ENCODE measurements around the gene RTN3.
A peak's percentile ranks its signal among the peaks of the same experiment; 100 is the strongest.
"Not testable (repeated sequence)": the region's sequence is repeated elsewhere in the genome, so short reads cannot be mapped to it uniquely, and the experiment has no call there.

The RTN3 gene

GRCh38 chr11:63682066-63683021 is 1.0 kb downstream of the RTN3 start:
- DNase-seq, result peak; percentile 50

GRCh38 chr11:63683133-63683991 is 2.1 kb downstream of the RTN3 start:
- no peak for DNase-seq

- DNase-seq, result not testable (repeated sequence)
Measured at GRCh38 chr11:63685158-63685721, 3.9 kb downstream of the RTN3 start.

GRCh38 chr11:63686926-63687325 is 5.6 kb downstream of the RTN3 start:
- no peak for DNase-seq

GRCh38 chr11:63687845-63688244 is 6.5 kb downstream of the RTN3 start:
- no peak for DNase-seq

- no peak for DNase-seq
Measured at GRCh38 chr11:63694596-63694995, 13.3 kb downstream of the RTN3 start.

- no peak for DNase-seq
Measured at GRCh38 chr11:63698976-63699733, 17.9 kb downstream of the RTN3 start.

- no peak for DNase-seq
Measured at GRCh38 chr11:63699896-63700295, 18.6 kb downstream of the RTN3 start.

- no peak for DNase-seq
Measured at GRCh38 chr11:63705526-63705925, 24.2 kb downstream of the RTN3 start.

- no peak for DNase-seq
Measured at GRCh38 chr11:63708764-63709163, 27.5 kb downstream of the RTN3 start.

GRCh38 chr11:63709336-63709884 is 28.1 kb downstream of the RTN3 start:
- no peak for DNase-seq

GRCh38 chr11:63710476-63711217 is 29.3 kb downstream of the RTN3 start:
- no peak for DNase-seq

- no peak for DNase-seq
Measured at GRCh38 chr11:63711838-63712237, 30.5 kb downstream of the RTN3 start.

- DNase-seq, result no peak
Measured at GRCh38 chr11:63713766-63714165, 32.5 kb downstream of the RTN3 start.

- no peak for DNase-seq
Measured at GRCh38 chr11:63716046-63716445, 34.7 kb downstream of the RTN3 start.

- no peak for DNase-seq
Measured at GRCh38 chr11:63719001-63719400, 37.7 kb downstream of the RTN3 start.

- DNase-seq, result no peak
Measured at GRCh38 chr11:63719987-63720386, 38.7 kb downstream of the RTN3 start.

GRCh38 chr11:63720611-63721010 is 39.3 kb downstream of the RTN3 start:
- DNase-seq, result no peak

- no peak for DNase-seq
Measured at GRCh38 chr11:63729326-63729725, 48.0 kb downstream of the RTN3 start.

GRCh38 chr11:63736864-63737263 is 55.6 kb downstream of the RTN3 start:
- no peak for DNase-seq

GRCh38 chr11:63737718-63738117 is 56.4 kb downstream of the RTN3 start:
- no peak for DNase-seq

Measured in NCI-H345 (cell line).